GM10266 (cell line): ENCODE data around the gene TMEM156.

Experiments used
- DNase-seq: peaks from one replicate; pipeline ENCODE4 v3.0.0; 2012; ENCODE audit errors: extremely low spot score
- TF ChIP-seq, protein P1 (sequence below): IDR thresholded peaks from 2 replicates; pipeline ENCODE4 v1.5.1; 2012; ENCODE audit warnings: mild to moderate bottlenecking, low read depth; ENCODE audit not compliant: control insufficient read depth, insufficient read depth; ENCODE audit errors: missing control alignments

The TMEM156 gene

GRCh38 chr4:39050590-39050989 is 18.4 kb upstream of the TMEM156 start:
- no peak for DNase-seq
- TF ChIP-seq, protein P1, sequence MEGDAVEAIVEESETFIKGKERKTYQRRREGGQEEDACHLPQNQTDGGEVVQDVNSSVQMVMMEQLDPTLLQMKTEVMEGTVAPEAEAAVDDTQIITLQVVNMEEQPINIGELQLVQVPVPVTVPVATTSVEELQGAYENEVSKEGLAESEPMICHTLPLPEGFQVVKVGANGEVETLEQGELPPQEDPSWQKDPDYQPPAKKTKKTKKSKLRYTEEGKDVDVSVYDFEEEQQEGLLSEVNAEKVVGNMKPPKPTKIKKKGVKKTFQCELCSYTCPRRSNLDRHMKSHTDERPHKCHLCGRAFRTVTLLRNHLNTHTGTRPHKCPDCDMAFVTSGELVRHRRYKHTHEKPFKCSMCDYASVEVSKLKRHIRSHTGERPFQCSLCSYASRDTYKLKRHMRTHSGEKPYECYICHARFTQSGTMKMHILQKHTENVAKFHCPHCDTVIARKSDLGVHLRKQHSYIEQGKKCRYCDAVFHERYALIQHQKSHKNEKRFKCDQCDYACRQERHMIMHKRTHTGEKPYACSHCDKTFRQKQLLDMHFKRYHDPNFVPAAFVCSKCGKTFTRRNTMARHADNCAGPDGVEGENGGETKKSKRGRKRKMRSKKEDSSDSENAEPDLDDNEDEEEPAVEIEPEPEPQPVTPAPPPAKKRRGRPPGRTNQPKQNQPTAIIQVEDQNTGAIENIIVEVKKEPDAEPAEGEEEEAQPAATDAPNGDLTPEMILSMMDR = no peak

- TF ChIP-seq, protein P1 = no peak
- DNase-seq = peak; percentile 15
These were observed 16.1 kb upstream of the TMEM156 start for GRCh38 chr4:39048311-39048710.

- TF ChIP-seq, protein P1 = no peak
These were observed 15.5 kb upstream of the TMEM156 start for GRCh38 chr4:39047681-39048080.

GRCh38 chr4:39046249-39046648 is 14.0 kb upstream of the TMEM156 start:
- TF ChIP-seq, protein P1 = no peak
- DNase-seq = no peak

More at GRCh38 chr4:39047681-39048080, 15.5 kb upstream of the TMEM156 start:
- DNase-seq = no peak

DNA sequence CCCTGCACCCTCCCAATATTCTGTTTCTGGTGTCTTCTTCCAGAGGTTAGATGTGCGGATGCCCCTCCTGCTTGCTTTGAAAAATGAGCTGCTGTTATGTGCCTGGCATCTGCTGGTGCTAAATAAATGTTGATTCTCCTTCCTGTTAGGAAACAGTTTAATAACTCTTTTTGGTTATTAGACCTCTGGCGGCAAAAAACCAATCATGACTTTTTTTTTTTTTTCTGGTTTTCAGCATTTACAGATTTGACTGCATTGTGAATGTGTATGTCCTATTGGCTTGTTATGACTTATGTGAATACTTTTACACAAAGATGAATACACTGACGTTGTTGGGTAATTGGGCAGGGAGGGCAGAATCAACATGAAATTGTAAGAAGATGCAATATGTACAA is 13.6 kb upstream of the TMEM156 start:
- TF ChIP-seq, protein P1 = no peak

DNA sequence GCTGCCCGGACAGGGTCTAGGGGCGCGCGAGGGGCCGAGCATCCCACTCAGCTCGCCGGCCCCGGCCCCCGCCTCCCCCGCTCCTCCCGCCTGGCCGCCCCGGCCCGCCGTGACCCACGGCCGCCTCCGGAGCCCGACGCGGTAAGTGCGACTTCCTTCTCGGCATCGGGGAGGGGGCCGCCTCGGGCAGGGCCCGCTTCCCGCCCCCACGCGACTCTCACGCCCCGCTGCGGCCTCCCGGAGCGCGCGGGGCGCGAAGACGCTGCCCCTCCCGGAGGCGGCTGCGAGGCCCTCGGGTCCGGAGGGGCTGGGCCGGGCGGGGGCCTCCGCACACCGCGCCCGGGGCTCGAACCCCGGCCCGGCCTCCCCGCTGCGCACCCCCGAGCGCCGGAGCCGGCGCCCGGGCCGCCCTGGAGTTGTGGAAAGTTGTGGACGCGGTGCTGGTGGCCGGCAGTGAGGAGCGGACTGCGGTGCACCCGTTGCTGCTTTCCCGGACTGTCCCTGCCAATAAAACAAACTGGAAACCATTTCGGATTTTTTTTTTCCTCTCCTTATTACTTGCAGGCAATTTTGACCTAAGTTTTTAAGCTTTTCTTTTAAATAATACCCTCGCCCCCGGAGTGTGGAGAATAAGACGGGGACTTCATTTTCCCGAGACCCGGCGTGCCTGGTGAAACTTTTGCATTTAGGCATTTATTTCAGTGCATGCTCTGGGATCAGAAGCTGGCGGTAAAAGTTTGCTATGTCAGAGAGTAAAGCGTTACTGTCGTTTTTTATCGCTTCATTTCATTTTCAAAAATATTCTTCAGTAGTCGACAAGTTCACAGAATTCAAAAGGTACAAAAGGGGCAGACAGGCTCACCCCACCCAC is 13.0 kb upstream of the TMEM156 start:
- DNase-seq = peak; percentile 65
- TF ChIP-seq, protein P1 = peak; percentile 7

More for the DNA sequence above, 13.6 kb upstream of the TMEM156 start:
- DNase-seq = peak; percentile 19

- peak; percentile 91 for DNase-seq
- TF ChIP-seq, protein P1 = no peak
These were observed 12.3 kb upstream of the TMEM156 start for GRCh38 chr4:39044364-39044955.
